ENCODE measurements around the gene FADD. TPM values are rescaled to one million over a fixed set of nuclear protein-coding genes. Genes with fewer than 3 reads are reported as not detected.

The FADD gene
- polyA plus RNA-seq, 1 donor from 2014 or later, result 21.0 TPM

DNA sequence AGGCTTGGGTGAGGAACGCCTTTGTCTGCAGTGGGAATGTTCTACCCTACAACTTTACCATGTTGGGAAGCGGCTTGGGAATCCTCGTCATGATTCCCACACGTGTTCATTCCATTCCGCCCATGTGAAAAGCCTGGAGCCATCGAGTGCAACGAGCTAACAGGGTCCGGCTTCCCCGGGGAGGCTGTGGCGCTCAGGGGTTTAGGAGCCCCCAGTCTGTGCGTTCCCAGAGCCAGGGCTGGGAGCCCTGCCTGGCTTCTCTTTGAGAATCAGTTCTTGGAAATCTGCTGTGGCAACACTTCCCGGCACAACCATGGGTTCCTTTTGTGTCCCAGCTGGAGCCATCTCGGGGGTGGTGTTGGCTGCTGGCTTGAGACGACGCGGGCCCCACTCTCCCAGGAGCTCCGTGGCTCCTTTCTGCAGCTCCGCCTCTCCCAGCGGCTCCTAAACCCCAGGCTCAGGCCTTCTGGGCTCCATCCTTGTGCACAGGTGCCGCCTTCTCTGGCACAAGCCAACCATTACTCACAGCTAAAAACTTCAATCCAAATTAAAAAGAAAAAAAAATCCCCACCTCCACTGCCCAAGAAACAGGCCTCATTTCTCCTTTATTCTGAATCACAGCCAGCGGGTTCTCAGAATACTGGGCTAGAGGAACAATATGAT is 48.7 kb downstream of the FADD start:
- Mint-ChIP-seq H3K36me3 (no peaks in the 10 kb centered on the region), H3K27me3 (peaks cover 10% of the 10 kb centered on the region), H3K9me3 (no peaks in the 10 kb centered on the region), H3K4me3 (no peak overlapping the region), H3K27ac (no peak overlapping the region), H3K4me1 (peaks cover 8 to 12% (median 10%) of the 10 kb centered on the region in 3 donors)

DNA sequence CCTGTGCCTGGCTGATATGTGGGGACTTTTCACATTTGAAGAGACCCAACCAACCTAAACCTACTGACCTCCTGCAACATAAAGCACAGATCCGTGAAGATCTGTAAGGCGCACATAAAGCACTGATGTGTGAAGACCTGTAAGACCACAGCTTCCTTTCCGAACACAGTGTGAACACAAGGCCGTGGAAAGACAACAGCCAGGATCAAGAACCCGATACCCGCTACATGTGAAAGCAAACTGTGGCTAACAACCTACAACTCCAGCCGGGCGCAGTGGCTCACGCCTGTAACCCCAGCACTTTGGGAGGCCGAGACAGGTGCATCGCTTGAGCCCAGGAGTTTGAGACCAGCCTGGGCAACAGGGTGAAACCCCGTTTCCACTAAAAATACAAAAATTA is 49.7 kb downstream of the FADD start:
- H3K4me3 Mint-ChIP-seq, result peak overlapping the region in 1 of 4 donors; percentile 72
- H3K27ac Mint-ChIP-seq, result peak overlapping the region in 2 of 3 donors; percentile 67 to 82
- H3K9me3 Mint-ChIP-seq, result no peaks in the 10 kb centered on the region

DNA sequence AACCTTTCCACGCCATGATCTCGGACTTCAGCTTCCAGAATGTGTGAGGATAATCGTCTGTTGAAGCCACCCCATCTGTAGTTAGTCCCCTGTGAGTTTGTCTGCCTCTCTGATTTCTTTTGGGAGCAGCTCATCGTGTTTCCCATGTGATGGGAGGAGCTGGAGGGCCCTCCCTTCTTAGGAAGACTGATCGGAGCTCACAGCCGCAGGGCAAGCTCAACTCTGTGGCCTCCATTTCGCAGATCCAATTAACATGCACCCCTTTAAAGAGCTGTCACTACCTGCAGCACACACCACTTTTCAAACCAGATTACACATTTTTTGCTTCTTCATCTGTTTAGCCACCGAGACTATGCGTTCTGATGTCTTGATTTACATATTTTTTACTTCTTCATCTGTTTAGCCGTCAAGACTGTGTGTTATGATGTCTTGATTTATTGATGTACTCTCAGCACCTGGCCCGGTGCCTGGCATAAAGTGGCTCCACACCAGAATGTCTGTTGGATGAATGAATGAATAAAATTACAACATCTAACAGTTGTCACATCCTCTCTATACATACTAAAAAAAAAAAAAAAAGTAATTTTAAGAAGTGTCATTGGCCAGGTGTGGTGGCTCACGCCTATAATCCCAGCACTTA is 52.5 kb downstream of the FADD start:
- no peaks in the 10 kb centered on the region for H3K36me3 Mint-ChIP-seq
- H3K4me1 Mint-ChIP-seq, result peaks cover 8 to 11% (median 10%) of the 10 kb centered on the region in 3 donors
- no peak overlapping the region for H3K4me3 Mint-ChIP-seq
- H3K27me3 Mint-ChIP-seq, result peaks cover 12% of the 10 kb centered on the region
- peak overlapping the region in 1 of 3 donors; percentile 3 for H3K27ac Mint-ChIP-seq
- H3K9me3 Mint-ChIP-seq, result no peaks in the 10 kb centered on the region

More for the DNA sequence above, 49.7 kb downstream of the FADD start:
- Mint-ChIP-seq H3K4me1 (peaks cover 8 to 12% (median 10%) of the 10 kb centered on the region in 3 donors), H3K27me3 (peaks cover 12% of the 10 kb centered on the region), H3K36me3 (no peaks in the 10 kb centered on the region)

Other genes starting within 250 kb of the FADD start
- not detected for gene ANO1, start 125.0 kb upstream of the FADD start, polyA plus RNA-seq
- gene PPFIA1, start 67.4 kb downstream of the FADD start, polyA plus RNA-seq, result 13.7 TPM
- gene CTTN, start 195.2 kb downstream of the FADD start, polyA plus RNA-seq, result 0.74 TPM